Urothelium cell line (cell line): ENCODE data around the gene PRSS38.

ENCODE experiments used
- DNase-seq: peaks from one replicate; pipeline ENCODE4 v3.0.0; 2011; ENCODE audit warnings: low spot score, mixed read lengths
- FAIRE-seq: peaks from 2 replicates; lab custom pipeline; 2011; peaks lifted over from hg19 to GRCh38; lab: Jason Lieb, UNC

PRSS38 gene

GRCh38 chr1:227893949-227894721 lies 78.7 kb downstream of the PRSS38 start:
- FAIRE-seq (peak; percentile 73), DNase-seq (no peak)

DNA sequence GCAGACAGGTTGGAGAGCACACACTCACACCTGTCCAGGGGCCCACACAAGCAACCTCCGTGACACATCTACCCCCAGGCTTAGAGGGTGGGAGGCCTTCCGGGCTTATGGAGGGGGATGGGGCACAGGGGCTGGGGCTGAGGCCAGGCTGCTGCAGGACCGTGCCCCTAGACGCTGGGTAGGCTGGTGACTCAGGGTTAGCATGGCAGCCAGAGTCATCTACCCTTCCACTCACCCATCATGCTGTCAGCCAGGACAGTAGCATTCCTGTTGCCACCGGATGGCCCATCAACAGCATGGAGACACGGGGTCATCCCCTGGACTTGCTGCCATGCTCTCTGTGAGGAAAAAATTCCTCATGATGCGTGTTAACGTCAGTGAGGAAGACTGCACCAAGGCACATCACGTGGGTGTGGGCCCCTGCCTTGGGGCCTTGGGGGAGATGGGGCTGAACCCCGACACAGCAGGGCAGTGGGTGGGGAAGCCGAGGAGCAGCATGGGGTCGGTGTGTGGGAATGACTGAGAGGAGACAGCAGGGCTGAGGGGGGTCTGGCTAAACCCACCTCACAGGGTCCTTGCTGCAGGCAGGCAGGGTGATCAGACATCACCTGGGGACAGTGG lies 79.5 kb downstream of the PRSS38 start:
- FAIRE-seq (no peak), DNase-seq (no peak)
